ENCODE results near the gene MEGF11. TPM values are rescaled to one million over a fixed set of nuclear protein-coding genes. Genes with fewer than 3 reads are reported as not detected.

The MEGF11 gene
- total RNA-seq, 4 donors from 2014 or later = not detected

DNA sequence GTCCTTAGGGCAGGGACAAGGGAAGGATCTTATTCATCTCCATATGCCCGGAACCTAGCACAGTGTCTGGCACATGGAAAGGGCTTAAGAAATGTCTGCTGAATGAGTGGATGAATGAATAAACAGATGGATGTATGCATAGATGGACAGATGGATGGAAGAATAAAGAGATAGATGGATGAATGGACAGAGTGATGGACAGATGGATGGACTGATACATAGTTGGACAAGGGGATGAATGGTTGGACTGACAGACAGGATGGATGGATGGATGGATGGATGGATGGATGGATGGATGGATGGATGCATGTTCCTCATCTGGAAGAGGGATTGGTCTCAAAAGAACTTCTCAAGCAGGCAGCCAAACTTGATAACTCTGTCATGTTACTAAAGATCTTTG, 177.6 kb downstream of the MEGF11 start:
- WGBS, 2 donors = 82 to 94% methylated on average over 1 of the region's 1 CpG
- Histone ChIP-seq H3K27ac (no peak overlapping the region), H3K4me3 (no peak overlapping the region), H3K9me3 (no peaks in the 10 kb centered on the region), H3K4me1 (peaks cover 0 to 28% (median 0%) of the 10 kb centered on the region in 3 donors), H3K36me3 (no peaks in the 10 kb centered on the region), H3K27me3 (peaks cover 0 to 42% (median 0%) of the 10 kb centered on the region in 4 donors)
- no peak for TF ChIP-seq POLR2A (IDR thresholded peaks at IDR 0.05)
- TF ChIP-seq, protein P1, sequence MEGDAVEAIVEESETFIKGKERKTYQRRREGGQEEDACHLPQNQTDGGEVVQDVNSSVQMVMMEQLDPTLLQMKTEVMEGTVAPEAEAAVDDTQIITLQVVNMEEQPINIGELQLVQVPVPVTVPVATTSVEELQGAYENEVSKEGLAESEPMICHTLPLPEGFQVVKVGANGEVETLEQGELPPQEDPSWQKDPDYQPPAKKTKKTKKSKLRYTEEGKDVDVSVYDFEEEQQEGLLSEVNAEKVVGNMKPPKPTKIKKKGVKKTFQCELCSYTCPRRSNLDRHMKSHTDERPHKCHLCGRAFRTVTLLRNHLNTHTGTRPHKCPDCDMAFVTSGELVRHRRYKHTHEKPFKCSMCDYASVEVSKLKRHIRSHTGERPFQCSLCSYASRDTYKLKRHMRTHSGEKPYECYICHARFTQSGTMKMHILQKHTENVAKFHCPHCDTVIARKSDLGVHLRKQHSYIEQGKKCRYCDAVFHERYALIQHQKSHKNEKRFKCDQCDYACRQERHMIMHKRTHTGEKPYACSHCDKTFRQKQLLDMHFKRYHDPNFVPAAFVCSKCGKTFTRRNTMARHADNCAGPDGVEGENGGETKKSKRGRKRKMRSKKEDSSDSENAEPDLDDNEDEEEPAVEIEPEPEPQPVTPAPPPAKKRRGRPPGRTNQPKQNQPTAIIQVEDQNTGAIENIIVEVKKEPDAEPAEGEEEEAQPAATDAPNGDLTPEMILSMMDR (IDR thresholded peaks at IDR 0.05) = no peak
- DNase-seq = no peak
- intact Hi-C loops (cut with DNase I) = no loop called here

DNA sequence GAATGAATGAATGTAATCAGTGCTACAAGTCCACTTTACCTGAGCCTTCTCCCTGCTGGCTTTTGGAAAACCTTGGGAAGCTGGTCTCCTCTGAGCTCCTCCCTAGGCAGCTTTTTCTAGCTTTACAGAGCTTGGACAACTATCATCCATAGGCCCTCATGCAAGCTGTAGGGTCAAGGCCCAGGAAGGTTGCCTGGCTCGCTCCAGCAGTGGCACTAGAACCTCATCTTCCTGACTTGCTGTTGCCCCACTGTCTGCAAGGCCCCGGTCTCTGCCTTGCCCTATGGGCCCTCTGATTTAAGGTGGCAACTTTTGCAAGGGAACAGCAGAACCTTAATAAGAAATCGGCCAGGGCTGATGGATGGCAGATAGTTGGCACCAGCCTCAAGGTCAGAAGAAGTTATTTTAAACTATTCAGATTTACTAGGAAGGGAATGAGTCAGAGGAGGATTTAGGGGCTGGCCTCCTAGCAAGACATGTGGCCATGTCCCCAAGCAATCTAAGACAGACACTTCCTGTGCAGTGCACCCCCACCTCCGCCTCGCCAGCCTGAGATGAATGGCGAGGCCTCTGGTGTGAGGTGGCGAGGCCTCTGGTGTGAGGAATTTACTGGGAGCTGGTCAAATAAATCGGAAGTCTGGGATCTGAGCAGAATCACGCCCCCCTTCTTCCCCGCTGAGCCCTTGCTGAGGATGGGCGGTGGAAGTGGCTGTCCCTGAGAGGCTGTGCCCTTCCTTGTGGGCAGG, 180.8 kb downstream of the MEGF11 start:
- Histone ChIP-seq H3K27ac (peak overlapping the region in 1 of 4 donors; percentile 13), H3K4me1 (peaks cover 0 to 30% (median 0%) of the 10 kb centered on the region in 3 donors), H3K9me3 (no peaks in the 10 kb centered on the region), H3K4me3 (no peak overlapping the region), H3K36me3 (no peaks in the 10 kb centered on the region), H3K27me3 (peaks cover 0 to 11% (median 0%) of the 10 kb centered on the region in 4 donors)
- no peak for DNase-seq
- WGBS, 2 donors = 53 to 68% methylated on average over 7 to 11 of the region's 11 CpGs
- intact Hi-C loops (cut with DNase I) = no loop called here
- TF ChIP-seq, protein P1 (IDR thresholded peaks at IDR 0.05) = no peak
- no peak for TF ChIP-seq POLR2A (IDR thresholded peaks at IDR 0.05)

DNA sequence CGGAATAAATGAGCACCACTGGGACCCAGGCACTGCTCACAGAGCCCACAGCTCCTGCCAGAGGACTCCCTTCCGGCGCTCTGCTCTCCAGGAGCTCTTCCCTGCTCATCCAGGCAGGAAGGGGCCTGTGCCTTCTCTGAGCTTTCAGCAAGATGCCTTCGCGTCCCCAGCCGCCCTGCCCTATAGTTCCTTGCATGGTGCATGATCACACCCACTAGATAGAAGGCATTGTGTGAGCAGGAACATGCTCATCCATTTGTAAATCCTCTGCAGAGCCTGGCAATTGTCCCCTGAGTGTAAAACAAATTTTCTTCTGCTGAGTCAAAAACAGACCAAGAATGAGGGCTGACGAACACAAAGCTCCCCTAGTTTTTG, 181.6 kb downstream of the MEGF11 start:
- Histone ChIP-seq H3K4me3 (no peak overlapping the region), H3K27me3 (peaks cover 0 to 2% (median 0%) of the 10 kb centered on the region in 4 donors), H3K27ac (peak overlapping the region in 1 of 4 donors; percentile 35), H3K9me3 (no peaks in the 10 kb centered on the region), H3K36me3 (no peaks in the 10 kb centered on the region), H3K4me1 (peaks cover 0 to 30% (median 0%) of the 10 kb centered on the region in 3 donors)
- 43 to 49% methylated on average over 4 to 7 of the region's 7 CpGs for WGBS, 2 donors
- TF ChIP-seq POLR2A (IDR thresholded peaks at IDR 0.05) = no peak
- TF ChIP-seq, protein P1 (IDR thresholded peaks at IDR 0.05) = no peak
- DNase-seq = no peak
- intact Hi-C loops (cut with DNase I) = no loop called here

DNA sequence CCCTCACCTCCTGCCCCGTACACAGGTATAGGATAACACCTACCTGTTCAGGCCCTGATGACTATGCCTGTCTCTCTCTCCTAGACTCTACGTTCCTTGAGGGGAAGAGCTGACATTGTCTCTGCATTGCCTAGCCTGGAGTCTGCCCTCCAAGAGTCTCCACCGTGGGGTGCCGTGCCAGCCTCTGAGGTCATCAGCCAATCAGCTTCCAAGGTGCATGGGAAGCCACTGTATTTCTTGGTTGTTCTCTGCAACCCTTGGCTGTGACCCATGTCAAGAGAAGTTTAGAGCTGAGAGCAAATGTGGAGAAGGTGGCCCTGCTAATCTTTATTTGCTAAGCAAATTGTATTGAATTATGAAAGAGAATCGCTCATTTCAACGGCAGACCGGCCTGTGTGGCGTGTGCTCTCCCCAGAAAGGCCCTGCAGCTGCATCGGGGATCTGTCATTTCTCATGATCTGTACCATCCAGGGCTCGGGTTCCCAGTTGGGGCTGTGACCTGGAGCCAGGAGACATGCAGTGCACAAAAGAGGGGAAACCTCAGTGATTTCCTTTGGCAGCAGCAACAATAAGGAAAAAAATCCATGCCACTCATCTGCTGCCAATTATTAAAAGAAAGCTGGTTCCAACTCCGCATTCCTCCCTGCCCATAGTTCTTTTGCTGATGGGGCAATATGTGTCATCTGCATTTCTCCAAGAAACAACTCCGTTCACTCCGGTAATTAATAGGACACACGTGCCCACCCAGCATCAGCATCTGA, 182.2 kb downstream of the MEGF11 start:
- Histone ChIP-seq H3K27me3 (no peaks in the 10 kb centered on the region), H3K36me3 (no peaks in the 10 kb centered on the region), H3K9me3 (no peaks in the 10 kb centered on the region), H3K4me1 (peaks cover 0 to 30% (median 0%) of the 10 kb centered on the region in 3 donors), H3K4me3 (no peak overlapping the region), H3K27ac (peak overlapping the region in 1 of 4 donors; percentile 35)
- no peak for DNase-seq
- intact Hi-C loops (cut with DNase I) = no loop called here
- 50 to 59% methylated on average over 10 to 13 of the region's 14 CpGs for WGBS, 2 donors
- TF ChIP-seq, protein P1 (IDR thresholded peaks at IDR 0.05) = no peak
- TF ChIP-seq POLR2A (IDR thresholded peaks at IDR 0.05) = no peak
